Motor neuron (in vitro differentiated cells): ENCODE measurements around the gene LAMB1. TPM values are rescaled to one million over a fixed set of nuclear protein-coding genes. Genes with fewer than 3 reads are reported as not detected.
A peak's percentile ranks its signal among the peaks of the same experiment; 100 is the strongest.
"Not testable (repeated sequence)": the region's sequence is repeated elsewhere in the genome, so short reads cannot be mapped to it uniquely, and the experiment has no call there.

Source experiments
- ATAC-seq, 8 experiments: fragments of 200-7000 bp; cut with Tn5 transposase; replicated peaks in 6 of 8; 2 replicates each; pipeline ENCODE4 v1.8.0; 2021; ENCODE audit warnings: mild to moderate bottlenecking in 8 of 8, moderate library complexity in 8 of 8
- H3K27ac ChIP-seq, 2 donors: fragments of 250-450 bp; sonication (Bioruptor Pico); 2 replicates each; pipeline ENCODE4 v1.9.0; 2021; ENCODE audit warnings: antibody characterized with exemption in 2 of 2, mild to moderate bottlenecking in 2 of 2, moderate library complexity in 1 of 2
- H3K4me1 ChIP-seq, 2 donors: fragments of 250-450 bp; sonication (Bioruptor Pico); replicated peaks in 1 of 2; 2 replicates each; pipeline ENCODE4 v1.6.1; 2021; ENCODE audit warnings: antibody characterized with exemption in 2 of 2, mild to moderate bottlenecking in 2 of 2, moderate library complexity in 1 of 2
- H3K4me3 ChIP-seq, 5 donors: fragments of 250-450 bp; sonication (Bioruptor Pico); 2 replicates each; pipeline ENCODE4 v1.9.0; 2021; ENCODE audit warnings: antibody characterized with exemption in 5 of 5, mild to moderate bottlenecking in 5 of 5, moderate library complexity in 4 of 5
- WGBS, 10 experiments: fragments of 450-650 bp; shearing (Covaris generic); methylation state at CpG; one replicate each; pipeline ENCODE4 v1.0.0; 2022; 5-methylcytosine and 5-hydroxymethylcytosine counted together
- in situ Hi-C, 9 experiments: fragments of 400-800 bp; cut with MboI; loops; one replicate each; pipeline ENCODE4 v1.15.0; 2021; ENCODE audit warnings: low sequenced_read_pairs in 9 of 9, low pct_unique_long_range_greater_than_20kb in 2 of 9; ENCODE audit not compliant: unreplicated experiment in 9 of 9
- total RNA-seq, 8 experiments: library from RNA; unstranded; fragments of 300-600 nt; gene quantifications; 2 replicates each; pipeline versions ENCODE4 v1.2.3 to v1.2.4, GENCODE V29; 2022

The LAMB1 gene
- total RNA-seq, 8 experiments from 2014 or later = 11.1 to 564 (median 88.7) TPM

GRCh38 chr7:107924841-107925504 lies 78.0 kb downstream of the LAMB1 start:
- H3K27ac ChIP-seq = no peak overlapping the region
- H3K4me3 ChIP-seq = no peak overlapping the region
- H3K4me1 ChIP-seq = no peaks in the 10 kb centered on the region
- peak in 3 of 8 experiments; percentile 72 to 83 (median 75) for ATAC-seq
- WGBS, 10 experiments = 43 to 100% (median 88%) methylated on average over 1 to 5 of the region's 5 CpGs; no CpG with 5 or more reads in 1 of the 10 experiments
- in situ Hi-C loops = no loop called here

GRCh38 chr7:107922886-107923285 lies 80.1 kb downstream of the LAMB1 start:
- H3K27ac ChIP-seq = no peak overlapping the region
- no peaks in the 10 kb centered on the region for H3K4me1 ChIP-seq
- WGBS, 10 experiments = 14 to 100% (median 88%) methylated on average over 1 of the region's 1 CpG; no CpG with 5 or more reads in 1 of the 10 experiments
- H3K4me3 ChIP-seq = no peak overlapping the region
- in situ Hi-C loops = no loop called here
- peak in 2 of 8 experiments; percentile 13 to 44 for ATAC-seq

- H3K27ac ChIP-seq, H3K4me1 ChIP-seq, ATAC-seq, in situ Hi-C loops, H3K4me3 ChIP-seq: not testable (repeated sequence)
- 60 to 100% (median 67%) methylated on average over 1 to 2 of the region's 2 CpGs; no CpG with 5 or more reads in 7 of the 10 experiments for WGBS, 10 experiments
Measured at GRCh38 chr7:107921826-107922225, 81.1 kb downstream of the LAMB1 start.

- ATAC-seq = peak in 2 of 8 experiments; percentile 35 to 64
- H3K4me1 ChIP-seq = no peaks in the 10 kb centered on the region
- 8 to 89% (median 50%) methylated on average over 1 of the region's 1 CpG; no CpG with 5 or more reads in 3 of the 10 experiments for WGBS, 10 experiments
- no peak overlapping the region for H3K4me3 ChIP-seq
- no peak overlapping the region for H3K27ac ChIP-seq
- in situ Hi-C loops = no loop called here
Measured at GRCh38 chr7:107920048-107920772, 82.8 kb downstream of the LAMB1 start.

- no peak for ATAC-seq
- 91 to 100% (median 100%) methylated on average over 1 to 2 of the region's 2 CpGs; no CpG with 5 or more reads in 1 of the 10 experiments for WGBS, 10 experiments
- Histone ChIP-seq H3K4me3 (no peak overlapping the region), H3K4me1 (no peaks in the 10 kb centered on the region), H3K27ac (no peak overlapping the region)
- in situ Hi-C loops = no loop called here
Measured at GRCh38 chr7:107918948-107919347, 84.0 kb downstream of the LAMB1 start.

GRCh38 chr7:107917763-107918651 lies 85.0 kb downstream of the LAMB1 start:
- H3K4me1 ChIP-seq = peaks cover 0 to 4% of the 10 kb centered on the region in 2 donors
- in situ Hi-C loops = no loop called here
- H3K4me3 ChIP-seq = no peak overlapping the region
- peak in 1 of 8 experiments; percentile 41 for ATAC-seq
- no peak overlapping the region for H3K27ac ChIP-seq
- 65 to 100% (median 94%) methylated on average over 2 to 3 of the region's 3 CpGs; no CpG with 5 or more reads in 1 of the 10 experiments for WGBS, 10 experiments

- no peak overlapping the region for H3K27ac ChIP-seq
- ATAC-seq = no peak
- H3K4me1 ChIP-seq = peaks cover 0 to 4% of the 10 kb centered on the region in 2 donors
- H3K4me3 ChIP-seq = no peak overlapping the region
- WGBS, 10 experiments = 76 to 100% (median 92%) methylated on average over 1 to 2 of the region's 2 CpGs
- in situ Hi-C loops = no loop called here
Measured at GRCh38 chr7:107915541-107915940, 87.4 kb downstream of the LAMB1 start.

GRCh38 chr7:107914831-107915230 lies 88.1 kb downstream of the LAMB1 start:
- in situ Hi-C loops = no loop called here

GRCh38 chr7:107913851-107914250 lies 89.1 kb downstream of the LAMB1 start:
- 8 to 100% (median 72%) methylated on average over 2 of the region's 2 CpGs; no CpG with 5 or more reads in 1 of the 10 experiments for WGBS, 10 experiments

More at GRCh38 chr7:107914831-107915230, 88.1 kb downstream of the LAMB1 start:
- WGBS, 10 experiments = 0 to 100% (median 43%) methylated on average over 1 of the region's 1 CpG; no CpG with 5 or more reads in 2 of the 10 experiments
- Histone ChIP-seq H3K4me1 (peaks cover 0 to 4% of the 10 kb centered on the region in 2 donors), H3K4me3 (no peak overlapping the region), H3K27ac (no peak overlapping the region)
- no peak for ATAC-seq

GRCh38 chr7:107911981-107912380 lies 91.0 kb downstream of the LAMB1 start:
- 40 to 100% (median 68%) methylated on average over 1 to 2 of the region's 2 CpGs for WGBS, 10 experiments
- Histone ChIP-seq H3K4me1 (peaks cover 0 to 4% of the 10 kb centered on the region in 2 donors), H3K27ac (no peak overlapping the region), H3K4me3 (no peak overlapping the region)
- in situ Hi-C loops = no loop called here
- ATAC-seq = no peak

More at GRCh38 chr7:107913851-107914250, 89.1 kb downstream of the LAMB1 start:
- Histone ChIP-seq H3K4me1 (peaks cover 0 to 4% of the 10 kb centered on the region in 2 donors), H3K27ac (no peak overlapping the region), H3K4me3 (no peak overlapping the region)
- in situ Hi-C loops = no loop called here
- peak in 3 of 8 experiments; percentile 58 to 87 (median 79) for ATAC-seq

GRCh38 chr7:107909445-107909844 lies 93.5 kb downstream of the LAMB1 start:
- in situ Hi-C loops = no loop called here
- no peak for ATAC-seq
- Histone ChIP-seq H3K27ac (no peak overlapping the region), H3K4me1 (peaks cover 0 to 4% of the 10 kb centered on the region in 2 donors), H3K4me3 (no peak overlapping the region)
- WGBS, 10 experiments = 86 to 100% (median 100%) methylated on average over 1 of the region's 1 CpG; no CpG with 5 or more reads in 2 of the 10 experiments

GRCh38 chr7:107907790-107908189 lies 95.2 kb downstream of the LAMB1 start:
- in situ Hi-C loops = no loop called here
- peak in 3 of 8 experiments; percentile 44 to 93 (median 92) for ATAC-seq
- no peak overlapping the region for H3K4me3 ChIP-seq
- H3K4me1 ChIP-seq = no peaks in the 10 kb centered on the region
- 33 to 100% (median 94%) methylated on average over 1 to 2 of the region's 2 CpGs for WGBS, 10 experiments
- H3K27ac ChIP-seq = no peak overlapping the region
